IPS-18a (cell line): ENCODE results near the gene GLCE.
"Not testable (repeated sequence)": the region's sequence is repeated elsewhere in the genome, so short reads cannot be mapped to it uniquely, and the experiment has no call there.

ENCODE experiments used
- H3K27ac ChIP-seq: one replicate; pipeline ENCODE4 v1.5.1; 2013; ENCODE audit warnings: low read length
- H3K27me3 ChIP-seq: one replicate; pipeline ENCODE4 v1.6.1; 2013; ENCODE audit warnings: mild to moderate bottlenecking, low read length; ENCODE audit not compliant: control insufficient read depth, insufficient read depth
- H3K36me3 ChIP-seq: one replicate; pipeline ENCODE4 v1.6.1; 2013; ENCODE audit warnings: low read depth, low read length; ENCODE audit not compliant: control insufficient read depth
- H3K4me1 ChIP-seq: one replicate; pipeline ENCODE4 v1.6.1; 2013; ENCODE audit warnings: low read depth, low read length; ENCODE audit not compliant: control insufficient read depth
- H3K4me3 ChIP-seq: one replicate; pipeline ENCODE4 v1.5.1; 2013; ENCODE audit warnings: low read length
- H3K9ac ChIP-seq: one replicate; pipeline ENCODE4 v1.6.1; 2013; ENCODE audit warnings: mild to moderate bottlenecking, low read length, moderate library complexity
- H3K9me3 ChIP-seq: one replicate; pipeline ENCODE4 v1.6.1; 2013; ENCODE audit warnings: low read depth, low read length; ENCODE audit not compliant: control insufficient read depth

GLCE gene

GRCh38 chr15:69297642-69298353 is 137.4 kb downstream of the GLCE start:
- Histone ChIP-seq H3K9ac (no peak overlapping the region), H3K4me3 (peak overlapping the region; percentile 50), H3K9me3 (no peaks in the 10 kb centered on the region), H3K27ac (no peak overlapping the region), H3K4me1 (peaks cover 9% of the 10 kb centered on the region), H3K27me3 (peaks cover 50% of the 10 kb centered on the region), H3K36me3 (no peaks in the 10 kb centered on the region)

- Histone ChIP-seq H3K9me3 (no peaks in the 10 kb centered on the region), H3K36me3 (no peaks in the 10 kb centered on the region), H3K27me3 (peaks cover 50% of the 10 kb centered on the region), H3K27ac (no peak overlapping the region), H3K4me1 (peaks cover 9% of the 10 kb centered on the region), H3K4me3 (peak overlapping the region; percentile 50), H3K9ac (peak overlapping the region; percentile 44)
Observed at GRCh38 chr15:69298354-69298696, 137.9 kb downstream of the GLCE start.

GRCh38 chr15:69298697-69299441 is 138.4 kb downstream of the GLCE start, which contains the start of gene PAQR5:
Gene PAQR5, plus strand, starts transcription at chr15:69298912. Its CDS starts 61,169 bp downstream, at chr15:69360081.
- Histone ChIP-seq H3K4me1 (peaks cover 9% of the 10 kb centered on the region), H3K27ac (no peak within 1 kb of the TSS), H3K9me3 (no peaks in the 10 kb centered on the region), H3K36me3 (no peaks in the 10 kb centered on the region), H3K27me3 (peaks cover 50% of the 10 kb centered on the region), H3K9ac (peak within 1 kb of the TSS; percentile 44), H3K4me3 (peak within 1 kb of the TSS; percentile 50)

- Histone ChIP-seq H3K27me3 (peaks cover 50% of the 10 kb centered on the region), H3K9me3 (no peaks in the 10 kb centered on the region), H3K36me3 (no peaks in the 10 kb centered on the region), H3K27ac (no peak overlapping the region), H3K9ac (no peak overlapping the region), H3K4me1 (peaks cover 9% of the 10 kb centered on the region), H3K4me3 (peak overlapping the region; percentile 50)
Observed at GRCh38 chr15:69299451-69299886, 139.0 kb downstream of the GLCE start.

- peak overlapping the region; percentile 50 for H3K4me3 ChIP-seq
- H3K4me1 ChIP-seq = peaks cover 9% of the 10 kb centered on the region
- no peak overlapping the region for H3K9ac ChIP-seq
- no peaks in the 10 kb centered on the region for H3K9me3 ChIP-seq
- H3K27me3 ChIP-seq = peaks cover 50% of the 10 kb centered on the region
- no peaks in the 10 kb centered on the region for H3K36me3 ChIP-seq
- no peak overlapping the region for H3K27ac ChIP-seq
Observed at GRCh38 chr15:69299943-69300588, 139.6 kb downstream of the GLCE start.

GRCh38 chr15:69301101-69301500 is 140.7 kb downstream of the GLCE start:
- H3K27ac ChIP-seq, H3K9me3 ChIP-seq, H3K4me1 ChIP-seq, H3K36me3 ChIP-seq, H3K9ac ChIP-seq, H3K4me3 ChIP-seq: not testable (repeated sequence)
- H3K27me3 ChIP-seq = peaks cover 50% of the 10 kb centered on the region

- peaks cover 42% of the 10 kb centered on the region for H3K27me3 ChIP-seq
- not testable (repeated sequence) for H3K4me1 ChIP-seq, H3K27ac ChIP-seq, H3K9ac ChIP-seq, H3K4me3 ChIP-seq, H3K36me3 ChIP-seq, H3K9me3 ChIP-seq
Observed at GRCh38 chr15:69302087-69302486, 141.7 kb downstream of the GLCE start.

GRCh38 chr15:69302929-69303328 is 142.5 kb downstream of the GLCE start:
- Histone ChIP-seq H3K36me3 (no peaks in the 10 kb centered on the region), H3K4me3 (no peak overlapping the region), H3K4me1 (peaks cover 9% of the 10 kb centered on the region), H3K9me3 (no peaks in the 10 kb centered on the region), H3K27me3 (peaks cover 33% of the 10 kb centered on the region), H3K27ac (no peak overlapping the region), H3K9ac (no peak overlapping the region)

GRCh38 chr15:69303337-69304181 is 143.1 kb downstream of the GLCE start:
- H3K27ac ChIP-seq = no peak overlapping the region

GRCh38 chr15:69304182-69304545 is 143.7 kb downstream of the GLCE start:
- H3K27me3 ChIP-seq = peaks cover 21% of the 10 kb centered on the region
- H3K4me1 ChIP-seq = peaks cover 9% of the 10 kb centered on the region
- no peaks in the 10 kb centered on the region for H3K36me3 ChIP-seq
- H3K27ac ChIP-seq = no peak overlapping the region
- no peak overlapping the region for H3K4me3 ChIP-seq
- H3K9me3 ChIP-seq = no peaks in the 10 kb centered on the region
- H3K9ac ChIP-seq = no peak overlapping the region

More at GRCh38 chr15:69303337-69304181, 143.1 kb downstream of the GLCE start:
- Histone ChIP-seq H3K4me1 (peaks cover 9% of the 10 kb centered on the region), H3K27me3 (peaks cover 27% of the 10 kb centered on the region), H3K4me3 (no peak overlapping the region), H3K36me3 (no peaks in the 10 kb centered on the region), H3K9ac (no peak overlapping the region), H3K9me3 (no peaks in the 10 kb centered on the region)
